Measurements from ENCODE around the gene DNAJA2.

GRCh38 chr16:47017636-47018035 lies 44.2 kb upstream of the DNAJA2 start:
- TF ChIP-seq POLR2AphosphoS5 (IDR thresholded peaks at IDR 0.05; ENCODE audit: borderline replicate concordance, low read depth, low read length): no peak
- TF ChIP-seq EZH2 (IDR thresholded peaks at IDR 0.05): no peak
- TF ChIP-seq FOXP2 (optimal IDR thresholded peaks at IDR 0.05; ENCODE audit: control extremely low read depth, extremely low read length, insufficient read depth): no peak
